PC-9 (cell line): ENCODE measurements around the gene FOXD4L1.
"Not testable (repeated sequence)": the region's sequence is repeated elsewhere in the genome, so short reads cannot be mapped to it uniquely, and the experiment has no call there.

Experiments
- CTCF ChIP-seq: fragments of 200-600 bp; sonication (generic); conservative IDR thresholded peaks from 2 replicates; pipeline ENCODE4 v1.6.1; 2017; ENCODE audit warnings: mixed run types, antibody characterized with exemption, mild to moderate bottlenecking, moderate library complexity
- EZH2 ChIP-seq: fragments of 200-600 bp; sonication (generic); IDR thresholded peaks from 2 replicates; pipeline ENCODE4 v1.8.0; 2017; ENCODE audit warnings: antibody characterized with exemption, low read depth

- TF ChIP-seq CTCF, EZH2: not testable (repeated sequence)
Measured at GRCh38 chr2:113499019-113499885, 787 bp downstream of the FOXD4L1 start.
